ENCODE data around the gene P3H2.

Gene P3H2

GRCh38 chr3:190120269-190121060 is at the start of gene P3H2:
Gene P3H2 (minus strand): TSS chr3:190120897. CDS start chr3:190120731, 166 bp downstream.
- no peak for DNase-seq (ENCODE audit: low read depth)
- no peak within 1 kb of the TSS for H3K4me3 ChIP-seq (ENCODE audit: low read depth, low read length)
- TF ChIP-seq MYC (IDR thresholded peaks at IDR 0.05; ENCODE audit: low read depth, low read length) = no peak
- no peak for TF ChIP-seq CTCF (IDR thresholded peaks at IDR 0.05; ENCODE audit: low read depth, low read length)
- no peak for TF ChIP-seq MAX (IDR thresholded peaks at IDR 0.05; ENCODE audit: low read depth, low read length)
- TF ChIP-seq POLR2A (IDR thresholded peaks at IDR 0.05; ENCODE audit: extremely low read depth, insufficient read length) = no peak

- TF ChIP-seq CTCF (IDR thresholded peaks at IDR 0.05; ENCODE audit: low read depth, low read length) (no peak), MYC (IDR thresholded peaks at IDR 0.05; ENCODE audit: low read depth, low read length) (no peak), MAX (IDR thresholded peaks at IDR 0.05; ENCODE audit: low read depth, low read length) (no peak), POLR2A (IDR thresholded peaks at IDR 0.05; ENCODE audit: extremely low read depth, insufficient read length) (no peak)
- no peak for DNase-seq (ENCODE audit: low read depth)
- H3K4me3 ChIP-seq (ENCODE audit: low read depth, low read length) = no peak overlapping the region
Measured at GRCh38 chr3:190169877-190170276, 49.2 kb upstream of the P3H2 start.

- no peak overlapping the region for H3K4me3 ChIP-seq (ENCODE audit: low read depth, low read length)
- TF ChIP-seq POLR2A (IDR thresholded peaks at IDR 0.05; ENCODE audit: extremely low read depth, insufficient read length) = no peak
- no peak for TF ChIP-seq CTCF (IDR thresholded peaks at IDR 0.05; ENCODE audit: low read depth, low read length)
- no peak for TF ChIP-seq MAX (IDR thresholded peaks at IDR 0.05; ENCODE audit: low read depth, low read length)
- no peak for TF ChIP-seq MYC (IDR thresholded peaks at IDR 0.05; ENCODE audit: low read depth, low read length)
- DNase-seq (ENCODE audit: low read depth) = no peak
Measured at GRCh38 chr3:190169243-190169642, 48.5 kb upstream of the P3H2 start.

GRCh38 chr3:190167936-190168680 is 47.4 kb upstream of the P3H2 start:
- H3K4me3 ChIP-seq (ENCODE audit: low read depth, low read length) = no peak overlapping the region
- no peak for TF ChIP-seq CTCF (IDR thresholded peaks at IDR 0.05; ENCODE audit: low read depth, low read length)
- no peak for TF ChIP-seq MAX (IDR thresholded peaks at IDR 0.05; ENCODE audit: low read depth, low read length)
- TF ChIP-seq POLR2A (IDR thresholded peaks at IDR 0.05; ENCODE audit: extremely low read depth, insufficient read length) = no peak
- no peak for TF ChIP-seq MYC (IDR thresholded peaks at IDR 0.05; ENCODE audit: low read depth, low read length)
- DNase-seq (ENCODE audit: low read depth) = no peak

- TF ChIP-seq POLR2A (IDR thresholded peaks at IDR 0.05; ENCODE audit: extremely low read depth, insufficient read length) (no peak), CTCF (IDR thresholded peaks at IDR 0.05; ENCODE audit: low read depth, low read length) (no peak), MYC (IDR thresholded peaks at IDR 0.05; ENCODE audit: low read depth, low read length) (no peak), MAX (IDR thresholded peaks at IDR 0.05; ENCODE audit: low read depth, low read length) (no peak)
- no peak for DNase-seq (ENCODE audit: low read depth)
- no peak overlapping the region for H3K4me3 ChIP-seq (ENCODE audit: low read depth, low read length)
Measured at GRCh38 chr3:190166948-190167347, 46.3 kb upstream of the P3H2 start.

All from NB4 (cell line).